SK-N-SH treated with all-trans-retinoic acid at 6 μM for 48 hours (cell line): Measurements from ENCODE around the gene RIC8B.

Experiments used
- GLIS3 ChIP-seq: fragments of 250-450 bp; sonication (Bioruptor Pico); IDR thresholded peaks from 2 replicates; pipeline ENCODE4 v1.5.0; 2020; ENCODE audit warnings: mild to moderate bottlenecking, moderate library complexity
- ZFP30 ChIP-seq: fragments of 450-650 bp; formaldehyde crosslinking; IDR thresholded peaks from 2 replicates; pipeline ENCODE4 v1.5.0; 2022; ENCODE audit warnings: mild to moderate bottlenecking, moderate library complexity
- TF ChIP-seq, protein P1 (sequence below): fragments of 250-450 bp; sonication (Bioruptor Pico); IDR thresholded peaks from 2 replicates; pipeline ENCODE4 v1.8.0; 2021; ENCODE audit warnings: low read depth, mild to moderate bottlenecking, moderate library complexity, borderline replicate concordance

DNA sequence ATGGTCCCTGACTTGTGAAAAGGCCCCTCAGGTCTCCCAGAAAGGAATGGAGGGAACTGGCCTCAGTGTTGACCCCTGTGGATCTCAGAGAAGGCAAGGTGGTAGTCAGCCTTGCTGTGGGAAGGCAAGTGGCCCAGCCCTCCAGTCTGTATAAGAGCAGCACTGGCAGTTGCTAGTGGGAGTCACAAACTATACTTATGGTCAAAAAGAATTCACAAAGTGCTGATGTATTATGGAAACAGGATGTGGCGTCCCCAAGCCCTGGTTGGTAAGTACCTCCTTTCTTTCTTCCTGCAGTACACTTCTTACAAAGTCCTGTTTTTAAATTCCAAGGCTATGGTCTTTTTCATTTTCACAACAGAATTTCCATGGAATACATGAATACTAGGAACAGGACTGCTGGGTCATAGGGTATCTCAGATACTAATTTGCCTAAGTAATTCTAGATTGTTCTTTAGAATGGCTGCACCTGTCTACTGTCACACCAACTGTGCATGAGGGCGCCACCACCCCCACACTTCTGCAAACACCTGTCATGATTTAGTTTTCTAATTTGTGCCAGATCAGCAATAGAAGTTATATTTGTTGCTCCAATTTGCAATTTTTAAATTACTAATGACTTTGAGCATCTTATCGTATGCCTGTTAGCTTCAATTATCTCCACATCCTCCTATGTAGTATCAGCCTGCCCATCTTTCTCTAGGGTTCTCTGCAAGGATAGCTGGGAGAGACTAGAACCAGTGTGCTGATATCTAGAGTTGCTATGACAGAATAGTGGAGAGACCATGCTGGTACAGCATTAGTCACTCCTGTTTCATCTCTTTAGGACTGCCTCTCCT is 140.5 kb downstream of the RIC8B start:
- TF ChIP-seq GLIS3 (CRISPR knock-in tag) (no peak), ZFP30 (no peak)
- TF ChIP-seq, protein P1, sequence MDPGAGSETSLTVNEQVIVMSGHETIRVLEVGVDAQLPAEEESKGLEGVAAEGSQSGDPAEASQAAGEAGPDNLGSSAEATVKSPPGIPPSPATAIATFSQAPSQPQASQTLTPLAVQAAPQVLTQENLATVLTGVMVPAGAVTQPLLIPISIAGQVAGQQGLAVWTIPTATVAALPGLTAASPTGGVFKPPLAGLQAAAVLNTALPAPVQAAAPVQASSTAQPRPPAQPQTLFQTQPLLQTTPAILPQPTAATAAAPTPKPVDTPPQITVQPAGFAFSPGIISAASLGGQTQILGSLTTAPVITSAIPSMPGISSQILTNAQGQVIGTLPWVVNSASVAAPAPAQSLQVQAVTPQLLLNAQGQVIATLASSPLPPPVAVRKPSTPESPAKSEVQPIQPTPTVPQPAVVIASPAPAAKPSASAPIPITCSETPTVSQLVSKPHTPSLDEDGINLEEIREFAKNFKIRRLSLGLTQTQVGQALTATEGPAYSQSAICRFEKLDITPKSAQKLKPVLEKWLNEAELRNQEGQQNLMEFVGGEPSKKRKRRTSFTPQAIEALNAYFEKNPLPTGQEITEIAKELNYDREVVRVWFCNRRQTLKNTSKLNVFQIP (CRISPR knock-in tag) = no peak
